HG03108 (cell line): ENCODE data around the gene FUT7.

Source experiments
- ATAC-seq: cut with Tn5 transposase; IDR thresholded peaks from one replicate; pipeline ENCODE4 v1.9.1; 2021; ENCODE audit warnings: moderate library complexity; ENCODE audit not compliant: unreplicated experiment

Gene FUT7

GRCh38 chr9:137031904-137032640 is at the start of gene FUT7:
Gene FUT7, minus strand, starts transcription at chr9:137032088. Its CDS starts 97 bp downstream, at chr9:137031991.
- no peak for ATAC-seq

- ATAC-seq, result no peak
Observed at GRCh38 chr9:137080260-137081122, 48.6 kb upstream of the FUT7 start.

GRCh38 chr9:137079401-137079787 is 47.5 kb upstream of the FUT7 start:
- no peak for ATAC-seq

DNA sequence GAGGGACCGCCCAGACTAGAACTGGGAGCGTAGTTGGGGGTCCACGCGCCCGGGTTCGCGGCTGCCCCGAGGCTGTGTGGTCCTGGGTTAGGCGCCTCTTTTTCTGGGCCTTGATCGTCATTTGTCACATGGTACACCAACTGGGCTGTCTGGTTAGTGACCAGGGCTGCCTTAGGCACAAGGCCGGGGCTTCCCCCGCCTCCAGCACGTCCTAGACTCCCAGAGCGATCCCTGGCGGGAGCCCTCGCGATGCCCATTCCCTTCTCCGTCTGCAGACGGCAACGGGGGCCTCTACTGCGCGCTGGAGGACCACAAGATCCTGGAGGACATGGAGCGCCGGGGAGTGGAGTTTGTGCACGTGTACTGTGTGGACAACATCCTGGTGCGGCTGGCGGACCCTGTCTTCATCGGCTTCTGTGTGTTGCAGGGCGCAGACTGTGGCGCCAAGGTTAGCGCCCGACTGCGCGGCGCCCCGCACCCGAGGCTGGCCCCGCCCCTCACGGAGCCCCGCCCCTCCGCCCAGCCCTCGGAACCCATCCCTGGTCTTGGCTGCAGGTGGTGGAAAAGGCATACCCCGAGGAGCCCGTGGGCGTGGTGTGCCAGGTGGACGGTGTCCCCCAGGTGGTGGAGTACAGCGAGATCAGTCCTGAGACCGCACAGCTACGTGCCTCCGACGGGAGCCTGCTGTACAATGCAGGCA is 47.0 kb upstream of the FUT7 start:
- ATAC-seq, result no peak

DNA sequence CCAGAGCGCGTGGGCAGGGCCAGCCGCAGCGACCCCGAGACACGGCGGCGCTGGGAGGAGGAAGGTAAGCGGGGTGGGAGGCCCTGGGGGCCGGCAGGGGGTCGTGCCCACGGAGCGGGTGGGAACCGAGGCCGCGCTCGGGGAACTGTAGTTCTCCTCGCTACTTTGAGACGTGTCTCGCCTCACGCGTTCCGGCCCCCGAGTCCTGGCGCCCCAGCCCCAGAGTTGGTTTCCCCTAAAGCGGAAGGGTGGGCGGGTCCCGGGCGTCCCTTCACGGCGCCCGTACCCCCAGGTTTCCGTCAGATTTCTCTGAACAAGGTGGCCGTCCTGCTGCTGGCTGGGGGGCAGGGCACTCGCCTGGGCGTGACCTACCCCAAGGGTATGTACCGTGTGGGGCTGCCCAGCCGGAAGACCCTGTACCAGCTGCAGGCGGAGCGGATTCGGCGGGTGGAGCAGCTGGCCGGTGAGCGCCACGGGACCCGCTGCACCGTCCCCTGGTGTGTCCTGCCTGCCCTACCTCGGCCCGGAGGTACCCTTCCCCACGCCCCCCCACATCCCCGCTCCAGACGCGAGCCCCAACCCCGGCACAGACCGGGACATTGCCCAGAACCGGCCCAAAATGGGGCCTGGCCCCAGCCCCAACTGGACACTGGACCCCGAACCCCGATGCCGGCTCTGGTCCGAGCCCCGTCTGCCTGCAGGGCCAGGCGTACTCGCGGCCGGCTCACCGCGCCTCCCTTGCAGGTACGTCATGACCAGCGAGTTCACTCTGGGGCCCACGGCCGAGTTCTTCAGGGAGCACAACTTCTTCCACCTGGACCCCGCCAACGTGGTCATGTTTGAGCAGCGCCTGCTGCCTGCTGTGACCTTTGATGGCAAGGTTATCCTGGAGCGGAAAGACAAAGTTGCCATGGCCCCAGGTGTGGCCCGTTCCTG is 46.1 kb upstream of the FUT7 start:
- peak; percentile 28 for ATAC-seq

DNA sequence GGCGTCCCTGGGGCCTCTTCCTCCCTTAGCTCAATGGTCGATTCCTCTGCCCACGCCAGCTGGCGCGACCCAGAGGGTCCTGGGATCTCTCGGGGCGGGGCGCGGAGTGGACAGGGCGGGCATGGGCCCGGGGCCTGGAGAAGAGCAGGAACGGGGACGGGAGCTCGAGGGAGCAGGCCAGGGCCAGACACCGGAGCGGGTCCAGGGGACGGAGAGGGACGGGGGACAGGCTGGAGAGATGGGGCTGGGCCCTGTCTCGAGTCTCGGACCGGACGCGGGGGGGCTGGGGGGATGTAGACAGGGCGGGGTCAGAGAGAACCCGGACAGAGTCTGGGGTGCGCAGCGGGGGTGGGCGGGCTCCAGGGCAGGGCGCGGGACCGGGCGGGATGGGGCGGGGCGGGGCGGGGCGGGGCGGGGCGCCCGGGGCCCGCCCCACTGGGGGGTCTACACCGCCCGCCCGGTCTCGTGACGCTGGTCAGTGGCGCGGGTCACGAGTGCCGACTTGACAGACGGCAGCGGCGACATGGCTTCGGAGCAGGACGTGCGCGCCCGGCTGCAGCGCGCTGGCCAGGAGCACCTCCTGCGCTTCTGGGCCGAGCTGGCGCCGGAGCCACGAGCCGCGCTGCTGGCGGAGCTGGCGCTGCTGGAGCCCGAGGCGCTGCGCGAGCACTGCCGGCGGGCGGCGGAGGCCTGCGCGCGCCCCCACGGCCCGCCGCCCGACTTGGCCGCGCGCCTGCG is 45.3 kb upstream of the FUT7 start, which contains the start of gene UAP1L1:
Gene UAP1L1 (plus strand): TSS at position 508 of the 738 bp plus-strand sequence. CDS start 16 bp downstream, at position 524.
- peak; percentile 45 for ATAC-seq

DNA sequence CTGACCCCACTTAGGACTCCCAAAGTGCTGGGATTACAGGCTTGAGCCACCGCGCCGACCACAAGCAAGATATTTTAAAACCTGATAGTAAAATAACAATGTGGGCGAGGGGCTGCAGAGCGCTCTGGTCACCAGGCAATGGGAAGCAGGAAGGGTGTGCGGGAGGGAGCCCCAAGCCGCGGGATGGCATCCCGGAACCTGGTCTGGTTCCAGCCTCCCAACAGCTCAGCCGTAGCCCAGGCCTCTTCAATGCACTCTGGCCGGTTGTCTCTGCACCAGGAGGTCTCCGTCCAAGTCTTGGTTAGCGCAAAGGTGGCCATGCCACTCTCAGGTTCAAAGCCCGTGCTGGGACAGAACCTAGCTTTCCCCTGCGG is 44.7 kb upstream of the FUT7 start:
- no peak for ATAC-seq

DNA sequence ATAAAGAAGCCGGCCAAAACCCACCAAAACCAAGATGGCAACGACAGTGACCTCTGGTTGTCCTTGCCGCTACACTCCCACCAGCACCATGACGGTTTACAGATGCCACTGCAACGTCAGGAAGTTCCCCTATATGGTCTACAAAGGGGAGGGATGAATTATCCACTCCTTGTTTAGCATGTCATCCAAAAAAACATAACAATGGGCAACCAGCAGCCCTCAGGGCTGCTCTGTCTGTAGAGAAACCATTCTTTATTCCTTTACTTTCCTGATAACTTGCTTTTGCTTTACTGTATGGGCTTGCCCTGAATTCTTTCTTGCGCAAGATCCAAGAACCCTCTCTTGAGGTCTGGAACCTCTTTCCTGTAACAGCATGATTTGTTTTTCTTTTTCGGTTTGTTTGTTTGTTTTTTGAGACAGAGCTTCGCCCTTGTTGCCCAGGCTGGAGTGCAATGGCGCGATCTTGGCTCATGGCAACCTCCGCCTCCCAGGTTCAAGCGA is 43.4 kb upstream of the FUT7 start:
- no peak for ATAC-seq

DNA sequence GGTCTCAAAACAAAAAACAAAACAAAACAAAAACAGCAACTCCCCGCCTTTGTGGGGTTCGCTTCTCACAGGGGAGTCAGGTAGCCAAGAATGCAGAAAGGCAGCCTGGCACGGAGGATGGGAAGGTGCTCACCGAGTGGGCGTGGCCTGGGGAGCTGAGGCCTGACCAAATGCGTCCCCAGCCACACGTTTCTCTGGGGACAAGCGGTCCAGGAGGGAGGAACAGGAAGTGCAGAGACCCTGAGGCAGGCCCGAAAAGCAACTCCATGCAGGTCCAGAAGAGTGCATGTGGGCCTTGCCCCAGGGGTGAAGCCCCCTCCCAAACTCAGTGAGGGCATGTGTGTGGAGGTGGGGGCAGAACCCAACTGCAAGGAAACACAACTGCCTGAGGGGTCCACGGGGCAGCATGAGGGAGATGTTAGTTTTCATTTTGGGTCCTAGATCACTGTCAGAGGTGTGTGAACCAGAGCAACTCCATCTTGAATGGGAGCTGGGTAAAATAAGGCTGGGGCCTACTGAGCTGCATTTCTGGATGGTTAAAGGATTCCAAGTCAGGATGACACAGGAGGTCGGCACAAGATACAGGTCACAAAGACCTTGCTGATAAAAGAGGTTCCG is 42.9 kb upstream of the FUT7 start:
- no peak for ATAC-seq

DNA sequence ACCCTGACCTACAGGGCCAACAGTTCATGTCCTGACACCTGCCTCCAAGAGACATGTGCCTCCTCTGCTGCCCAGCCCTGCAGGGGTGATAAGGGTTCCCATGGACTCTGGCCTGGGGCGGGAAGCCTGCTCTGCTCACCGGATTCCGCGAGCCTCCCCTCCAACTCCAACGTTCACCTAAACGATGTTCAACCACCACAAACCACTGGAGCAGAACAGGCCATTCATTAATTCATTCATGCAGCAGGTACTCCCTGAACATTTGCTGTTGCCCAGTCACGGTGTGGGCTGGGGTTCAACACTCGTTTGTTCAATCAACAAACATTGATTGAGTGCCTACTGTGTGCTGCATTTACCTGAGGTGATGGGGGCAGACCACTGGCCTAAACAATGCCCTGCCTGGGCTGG is 42.1 kb upstream of the FUT7 start:
- ATAC-seq, result no peak

DNA sequence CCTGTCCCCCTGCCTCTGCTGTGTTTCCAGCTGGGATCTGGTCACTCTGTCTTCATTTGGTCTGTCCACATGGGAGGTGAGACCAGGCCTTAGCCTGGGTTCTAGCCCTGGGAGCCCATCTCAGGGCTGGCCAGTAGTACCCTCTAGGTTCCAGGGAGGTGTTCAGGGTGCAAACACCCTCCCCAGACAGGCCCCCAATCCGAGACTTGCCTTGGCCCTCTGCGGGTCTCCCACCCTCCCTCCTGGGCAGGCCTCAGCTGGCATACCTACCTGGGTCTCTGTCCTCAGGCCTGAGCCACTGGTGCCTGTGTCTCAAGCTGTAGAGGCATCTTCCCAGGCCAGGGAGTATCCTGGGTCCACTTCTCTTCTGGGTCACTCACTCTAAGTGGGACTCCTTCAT is 39.4 kb upstream of the FUT7 start:
- ATAC-seq, result no peak

GRCh38 chr9:137070906-137071275 is 39.0 kb upstream of the FUT7 start:
- peak; percentile 2 for ATAC-seq

DNA sequence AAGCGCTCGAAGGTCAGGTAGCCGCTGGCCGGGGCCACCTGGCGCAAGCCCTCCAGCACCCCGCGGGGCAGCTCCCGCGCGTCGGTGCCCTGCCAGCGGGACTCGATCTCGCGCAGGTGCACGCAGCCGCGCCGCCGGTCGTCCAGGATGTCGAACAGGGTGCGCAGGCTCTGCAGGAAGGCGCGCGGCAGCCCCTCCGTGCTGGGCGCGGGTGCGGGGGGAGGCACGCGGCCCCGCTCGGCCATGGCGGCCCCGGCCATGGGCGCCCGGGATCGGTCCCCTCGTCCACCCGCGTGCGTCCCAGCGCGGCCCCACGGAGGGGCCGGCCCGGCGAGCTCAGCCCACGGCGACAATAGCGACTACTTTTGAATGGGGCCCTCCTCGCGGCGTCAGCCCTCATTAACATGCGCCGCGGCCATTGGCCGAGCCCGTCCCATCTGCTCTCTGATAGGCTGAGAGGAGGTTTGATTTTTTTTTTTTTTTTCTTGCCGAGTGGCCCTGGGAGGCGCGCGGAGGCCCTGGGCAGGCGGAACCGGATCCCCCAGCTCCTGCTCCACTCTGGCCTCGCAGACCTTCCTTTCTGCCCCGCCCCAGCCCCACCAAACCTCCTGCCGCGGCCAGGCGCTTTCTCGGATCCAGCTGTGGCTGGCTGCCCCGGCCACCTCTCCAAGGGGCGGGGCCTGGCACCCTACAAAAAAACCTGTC is 38.5 kb upstream of the FUT7 start, which contains the start of gene SAPCD2:
Gene SAPCD2 (minus strand): TSS at position 357 of the 705 bp plus-strand sequence. CDS start 97 bp downstream, at position 260.
- ATAC-seq, result peak; percentile 65

- no peak for ATAC-seq
Observed at GRCh38 chr9:137069508-137070091, 37.7 kb upstream of the FUT7 start.

GRCh38 chr9:137068539-137069507 is 36.9 kb upstream of the FUT7 start:
- ATAC-seq, result no peak

GRCh38 chr9:137067860-137068538 is 36.1 kb upstream of the FUT7 start:
- ATAC-seq, result peak; percentile 33
